Thymus (tissue), 11 donors: ENCODE measurements around the gene UBE2J1. TPM values are rescaled to one million over a fixed set of nuclear protein-coding genes. Genes with fewer than 3 reads are reported as not detected.
A peak's percentile ranks its signal among the peaks of the same experiment; 100 is the strongest.

Source experiments
- DNase-seq, 9 donors: peaks; one replicate each; pipeline ENCODE4 v3.0.0-alpha.2; 2013; ENCODE audit warnings: low spot score in 9 of 9, low read depth in 6 of 9, missing footprints in 1 of 9
- H3K27ac ChIP-seq, 2 donors: one replicate each; pipeline ENCODE4 v1.5.1; 2013; ENCODE audit warnings: control low read depth in 1 of 2, low read depth in 1 of 2, low read length in 1 of 2, mild to moderate bottlenecking in 1 of 2, moderate library complexity in 1 of 2
- H3K27me3 ChIP-seq, 2 donors: one replicate each; pipeline ENCODE4 v1.5.1; 2013; ENCODE audit warnings: low read length in 1 of 2; ENCODE audit not compliant: control insufficient read depth in 2 of 2, insufficient read depth in 1 of 2
- H3K36me3 ChIP-seq, 2 donors: one replicate each; pipeline ENCODE4 v1.5.1; 2013; ENCODE audit warnings: low read length in 1 of 2, mild to moderate bottlenecking in 1 of 2, moderate library complexity in 1 of 2; ENCODE audit not compliant: control insufficient read depth in 2 of 2, insufficient read depth in 2 of 2
- H3K4me1 ChIP-seq, 2 donors: one replicate each; pipeline ENCODE4 v1.5.1; 2013; ENCODE audit warnings: low read length in 2 of 2; ENCODE audit not compliant: control insufficient read depth in 2 of 2, insufficient read depth in 2 of 2
- H3K4me3 ChIP-seq, 2 donors: one replicate each; pipeline ENCODE4 v1.5.1; 2013; ENCODE audit warnings: low read length in 2 of 2, control low read depth in 1 of 2, mild to moderate bottlenecking in 1 of 2
- H3K9me3 ChIP-seq, 2 donors: one replicate each; pipeline ENCODE4 v1.5.1; 2013; ENCODE audit warnings: low read length in 1 of 2, mild to moderate bottlenecking in 1 of 2; ENCODE audit not compliant: control insufficient read depth in 2 of 2, insufficient read depth in 1 of 2
- WGBS: extraction: QIAGEN DNeasy Blood & Tissue Kit; methylation state at CpG from one replicate; pipeline ENCODE4 v1.1.7; 2013; 5-methylcytosine and 5-hydroxymethylcytosine counted together
- polyA plus RNA-seq: library from polyadenylated mRNA; stranded (reverse); fragments of 200-250 nt; gene quantifications from one replicate; pipeline ENCODE4 v1.2.3, GENCODE V29; 2013
- total RNA-seq: library from RNA; stranded (reverse); fragments of 120-200 nt; gene quantifications from one replicate; pipeline ENCODE4 v1.2.4, GENCODE V29; 2013
- donor health status: healthy.

The UBE2J1 gene
- total and polyA plus RNA-seq, 2 donors: 41.2 to 45.7 TPM

GRCh38 chr6:89356642-89357170 is 4.2 kb upstream of the UBE2J1 start:
- peak overlapping the region in 1 of 2 donors; percentile 44 for H3K4me3 ChIP-seq
- peaks cover 25 to 39% of the 10 kb centered on the region in 2 donors for H3K4me1 ChIP-seq
- WGBS: 7% methylated on average over 1 of the region's 1 CpG
- H3K27me3 ChIP-seq: no peaks in the 10 kb centered on the region
- H3K9me3 ChIP-seq: no peaks in the 10 kb centered on the region
- no peaks in the 10 kb centered on the region for H3K36me3 ChIP-seq
- peak overlapping the region; percentile 78 to 96 for H3K27ac ChIP-seq
- peak in 3 of 9 donors; percentile 55 to 86 (median 58) for DNase-seq

GRCh38 chr6:89355511-89356194 is 3.1 kb upstream of the UBE2J1 start:
- Histone ChIP-seq H3K9me3 (no peaks in the 10 kb centered on the region), H3K4me1 (peaks cover 25 to 45% of the 10 kb centered on the region in 2 donors), H3K27ac (peak overlapping the region in 1 of 2 donors; percentile 96), H3K36me3 (no peaks in the 10 kb centered on the region), H3K4me3 (no peak overlapping the region), H3K27me3 (no peaks in the 10 kb centered on the region)
- peak in 1 of 9 donors; percentile 53 for DNase-seq
- WGBS: 92% methylated on average over 2 of the region's 2 CpGs

GRCh38 chr6:89353702-89354392 is 1.3 kb upstream of the UBE2J1 start:
- DNase-seq: peak in 1 of 9 donors; percentile 67
- Histone ChIP-seq H3K36me3 (no peaks in the 10 kb centered on the region), H3K4me1 (peaks cover 30 to 44% of the 10 kb centered on the region in 2 donors), H3K27ac (peak overlapping the region; percentile 86 to 97), H3K4me3 (peak overlapping the region; percentile 64 to 96), H3K27me3 (no peaks in the 10 kb centered on the region), H3K9me3 (no peaks in the 10 kb centered on the region)
- WGBS: 43% methylated on average over 2 of the region's 2 CpGs

GRCh38 chr6:89353118-89353556 is 615 bp upstream of the UBE2J1 start:
- Histone ChIP-seq H3K4me1 (peaks cover 30 to 48% of the 10 kb centered on the region in 2 donors), H3K4me3 (peak overlapping the region; percentile 64 to 96), H3K27me3 (no peaks in the 10 kb centered on the region), H3K27ac (peak overlapping the region; percentile 86 to 97), H3K36me3 (no peaks in the 10 kb centered on the region), H3K9me3 (no peaks in the 10 kb centered on the region)
- DNase-seq: no peak
- WGBS: 35% methylated on average over 27 of the region's 27 CpGs

- Histone ChIP-seq H3K27me3 (no peaks in the 10 kb centered on the region), H3K36me3 (no peaks in the 10 kb centered on the region), H3K4me1 (peaks cover 30 to 46% of the 10 kb centered on the region in 2 donors), H3K27ac (peak overlapping the region; percentile 86 to 97), H3K4me3 (peak overlapping the region; percentile 64 to 96), H3K9me3 (no peaks in the 10 kb centered on the region)
- peak in 1 of 9 donors; percentile 63 for DNase-seq
- WGBS: under 1% methylated on average over 12 of the region's 12 CpGs
These were observed 748 bp downstream of the UBE2J1 start for GRCh38 chr6:89351671-89352277.

- peak in 4 of 9 donors; percentile 58 to 86 (median 70) for DNase-seq
- Histone ChIP-seq H3K27ac (peak overlapping the region; percentile 84 to 86), H3K4me3 (peak overlapping the region; percentile 64 to 96), H3K4me1 (peaks cover 29 to 43% of the 10 kb centered on the region in 2 donors), H3K36me3 (no peaks in the 10 kb centered on the region), H3K9me3 (no peaks in the 10 kb centered on the region), H3K27me3 (no peaks in the 10 kb centered on the region)
- 5% methylated on average over 4 of the region's 4 CpGs for WGBS
These were observed 2.1 kb downstream of the UBE2J1 start for GRCh38 chr6:89350281-89350966.

- WGBS: 100% methylated on average over 1 of the region's 1 CpG
- Histone ChIP-seq H3K4me1 (peaks cover 21 to 35% of the 10 kb centered on the region in 2 donors), H3K27ac (peak overlapping the region in 1 of 2 donors; percentile 39), H3K4me3 (no peak overlapping the region), H3K36me3 (no peaks in the 10 kb centered on the region), H3K27me3 (no peaks in the 10 kb centered on the region), H3K9me3 (no peaks in the 10 kb centered on the region)
- no peak for DNase-seq
These were observed 4.2 kb downstream of the UBE2J1 start for GRCh38 chr6:89348372-89348771.

- no peaks in the 10 kb centered on the region for H3K9me3 ChIP-seq
- H3K27me3 ChIP-seq: no peaks in the 10 kb centered on the region
- H3K4me1 ChIP-seq: peaks cover 18 to 31% of the 10 kb centered on the region in 2 donors
- peak overlapping the region in 1 of 2 donors; percentile 39 for H3K27ac ChIP-seq
- 92% methylated on average over 2 of the region's 2 CpGs for WGBS
- H3K4me3 ChIP-seq: no peak overlapping the region
- no peak for DNase-seq
- H3K36me3 ChIP-seq: no peaks in the 10 kb centered on the region
These were observed 4.7 kb downstream of the UBE2J1 start for GRCh38 chr6:89347825-89348224.
